ENCODE results near the gene AGTR2. TPM values are rescaled to one million over a fixed set of nuclear protein-coding genes. Genes with fewer than 3 reads are reported as not detected.

The AGTR2 gene
- total and polyA plus RNA-seq, 9 of the 15 experiments (the other 6 are each of a cell fraction or from before 2014, with no cell fraction given) = not detected

DNA sequence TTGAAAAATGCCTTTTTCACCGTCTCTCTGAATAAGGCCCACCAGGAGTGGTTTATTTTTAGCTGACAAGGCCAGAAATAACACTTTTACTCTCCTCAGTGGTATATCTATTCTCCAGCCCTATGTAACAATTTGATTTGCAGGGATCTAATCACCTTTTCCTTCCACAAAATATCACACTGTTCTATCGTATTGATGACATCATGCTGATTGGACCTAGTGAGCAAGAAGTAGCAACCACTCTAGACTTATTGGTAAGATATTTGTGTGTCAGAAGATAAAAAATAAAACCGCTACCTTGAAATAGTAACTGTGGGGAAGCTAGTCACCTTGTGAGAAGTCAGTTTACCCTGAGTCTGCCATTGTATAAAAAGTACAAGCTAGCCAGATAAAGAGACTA is 27.7 kb downstream of the AGTR2 start:
- Histone ChIP-seq H3K9me1 (ENCODE audit: control insufficient read depth, insufficient read depth, low read length) (no peaks in the 10 kb centered on the region), H3K4me1 (replicated peaks in 1 of 2; ENCODE audit: control insufficient read depth in 2 of 2, insufficient read depth in 2 of 2, low read length in 2 of 2) (no peaks in the 10 kb centered on the region), H2AFZ (ENCODE audit: low read depth, low read length) (no peak overlapping the region), H3K36me3 (ENCODE audit: control insufficient read depth, insufficient read depth, low read length) (no peaks in the 10 kb centered on the region), H4K20me1 (replicated peaks; ENCODE audit: control insufficient read depth, insufficient read depth, low read length) (no peaks in the 10 kb centered on the region), H3K27me3 (ENCODE audit: control insufficient read depth in 2 of 2, insufficient read depth in 2 of 2, low read length in 2 of 2) (no peaks in the 10 kb centered on the region), H3K4me2 (ENCODE audit: insufficient read depth, low read length) (no peak overlapping the region), H3K27ac (ENCODE audit: extremely low read depth, low read depth, low read length) (no peak overlapping the region), H3K4me3 (no peak overlapping the region), H3K9me3 (replicated peaks; ENCODE audit: control insufficient read depth, insufficient read depth, low read depth, low read length) (no peaks in the 10 kb centered on the region), H3K9ac (ENCODE audit: insufficient read depth in 1 of 2, low read depth in 2 of 2, low read length in 2 of 2) (no peak overlapping the region), H3K79me2 (ENCODE audit: control insufficient read depth, insufficient read depth, low read length) (no peaks in the 10 kb centered on the region)
- no peak for TF ChIP-seq ZNF41 (CRISPR knock-in tag; conservative IDR thresholded peaks at IDR 0.05)
- TF ChIP-seq NFRKB (IDR thresholded peaks at IDR 0.05; ENCODE audit: low read depth) = no peak
- TF ChIP-seq, protein P1, sequence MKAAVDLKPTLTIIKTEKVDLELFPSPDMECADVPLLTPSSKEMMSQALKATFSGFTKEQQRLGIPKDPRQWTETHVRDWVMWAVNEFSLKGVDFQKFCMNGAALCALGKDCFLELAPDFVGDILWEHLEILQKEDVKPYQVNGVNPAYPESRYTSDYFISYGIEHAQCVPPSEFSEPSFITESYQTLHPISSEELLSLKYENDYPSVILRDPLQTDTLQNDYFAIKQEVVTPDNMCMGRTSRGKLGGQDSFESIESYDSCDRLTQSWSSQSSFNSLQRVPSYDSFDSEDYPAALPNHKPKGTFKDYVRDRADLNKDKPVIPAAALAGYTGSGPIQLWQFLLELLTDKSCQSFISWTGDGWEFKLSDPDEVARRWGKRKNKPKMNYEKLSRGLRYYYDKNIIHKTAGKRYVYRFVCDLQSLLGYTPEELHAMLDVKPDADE (conservative IDR thresholded peaks at IDR 0.05; ENCODE audit: control insufficient read depth, low read depth, low read length) = no peak
- CTCF ChIA-PET (ENCODE audit: low intra/inter-chr PET ratio) = no interaction called here
- in situ Hi-C loops (cut with MboI) = no loop called here
- BruUV-seq (replicated peaks) = no TSS peak
- intact Hi-C loops (cut with micrococcal nuclease) = no loop called here
- 0% methylated on average over 2 of the region's 3 CpGs for WGBS (ENCODE audit: insufficient coverage, low coverage, missing lambda C conversion rate)
- POLR2A ChIA-PET = no interaction called here
- FAIRE-seq (no peak), DNase-seq (ENCODE audit: extremely low read depth in 1 of 4, low spot score in 3 of 4) (no peak), ATAC-seq (no peak)

DNA sequence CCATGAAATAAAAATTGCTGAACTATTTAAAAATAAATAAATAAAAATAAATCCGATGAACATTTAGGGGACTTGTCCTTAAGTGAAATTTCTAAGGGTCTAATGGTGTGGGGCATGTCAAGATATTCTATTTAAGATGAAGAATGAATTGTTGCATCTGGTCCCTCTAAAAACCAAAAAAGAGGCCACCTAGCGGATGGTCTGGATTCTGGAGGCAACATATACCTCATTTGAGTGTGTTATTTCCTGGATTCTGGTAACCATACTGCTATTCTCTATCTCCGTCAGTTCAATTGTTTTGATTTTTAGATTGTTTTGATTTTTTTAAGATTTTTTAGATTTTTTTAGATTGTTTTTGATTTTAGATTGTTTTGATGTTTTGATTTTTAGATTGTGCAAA is 28.3 kb downstream of the AGTR2 start:
- in situ Hi-C loops (cut with MboI) = no loop called here
- intact Hi-C loops (cut with micrococcal nuclease) = no loop called here
- Histone ChIP-seq H3K4me2 (ENCODE audit: insufficient read depth, low read length) (no peak overlapping the region), H2AFZ (ENCODE audit: low read depth, low read length) (no peak overlapping the region), H3K27me3 (ENCODE audit: control insufficient read depth in 2 of 2, insufficient read depth in 2 of 2, low read length in 2 of 2) (no peaks in the 10 kb centered on the region), H3K79me2 (ENCODE audit: control insufficient read depth, insufficient read depth, low read length) (no peaks in the 10 kb centered on the region), H3K9me1 (ENCODE audit: control insufficient read depth, insufficient read depth, low read length) (no peaks in the 10 kb centered on the region), H3K4me3 (no peak overlapping the region), H3K9me3 (replicated peaks; ENCODE audit: control insufficient read depth, insufficient read depth, low read depth, low read length) (no peaks in the 10 kb centered on the region), H3K9ac (ENCODE audit: insufficient read depth in 1 of 2, low read depth in 2 of 2, low read length in 2 of 2) (no peak overlapping the region), H3K27ac (ENCODE audit: extremely low read depth, low read depth, low read length) (no peak overlapping the region), H3K4me1 (replicated peaks in 1 of 2; ENCODE audit: control insufficient read depth in 2 of 2, insufficient read depth in 2 of 2, low read length in 2 of 2) (no peaks in the 10 kb centered on the region), H4K20me1 (replicated peaks; ENCODE audit: control insufficient read depth, insufficient read depth, low read length) (no peaks in the 10 kb centered on the region), H3K36me3 (ENCODE audit: control insufficient read depth, insufficient read depth, low read length) (no peaks in the 10 kb centered on the region)
- no peak for DNase-seq (ENCODE audit: extremely low read depth in 1 of 4, low spot score in 3 of 4)
- ATAC-seq = no peak
- POLR2A ChIA-PET = no interaction called here
- FAIRE-seq = no peak
- no TSS peak for BruUV-seq (replicated peaks)
- 0% methylated on average over 3 of the region's 3 CpGs for WGBS (ENCODE audit: insufficient coverage, low coverage, missing lambda C conversion rate)
- CTCF ChIA-PET (ENCODE audit: low intra/inter-chr PET ratio) = no interaction called here
- TF ChIP-seq, protein P2, sequence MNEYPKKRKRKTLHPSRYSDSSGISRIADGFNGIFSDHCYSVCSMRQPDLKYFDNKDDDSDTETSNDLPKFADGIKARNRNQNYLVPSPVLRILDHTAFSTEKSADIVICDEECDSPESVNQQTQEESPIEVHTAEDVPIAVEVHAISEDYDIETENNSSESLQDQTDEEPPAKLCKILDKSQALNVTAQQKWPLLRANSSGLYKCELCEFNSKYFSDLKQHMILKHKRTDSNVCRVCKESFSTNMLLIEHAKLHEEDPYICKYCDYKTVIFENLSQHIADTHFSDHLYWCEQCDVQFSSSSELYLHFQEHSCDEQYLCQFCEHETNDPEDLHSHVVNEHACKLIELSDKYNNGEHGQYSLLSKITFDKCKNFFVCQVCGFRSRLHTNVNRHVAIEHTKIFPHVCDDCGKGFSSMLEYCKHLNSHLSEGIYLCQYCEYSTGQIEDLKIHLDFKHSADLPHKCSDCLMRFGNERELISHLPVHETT (CRISPR knock-in tag; conservative IDR thresholded peaks at IDR 0.05 in 1 of 2, IDR thresholded peaks at IDR 0.05 in 1 of 2) = no peak
- TF ChIP-seq ZNF41 (CRISPR knock-in tag; conservative IDR thresholded peaks at IDR 0.05) (no peak), HNRNPLL (IDR thresholded peaks at IDR 0.05; ENCODE audit: low read depth, low read length, poor library complexity, severe bottlenecking) (no peak), BRD9 (IDR thresholded peaks at IDR 0.05; ENCODE audit: low read depth, partially characterized antibody) (no peak)

Measured in K562 (cell line).